Measurements from ENCODE around the gene HTR1A.

HTR1A gene

GRCh38 chr5:63962279-63962678 lies at the start of gene HTR1A:
Gene HTR1A (minus strand): TSS chr5:63962445. CDS start chr5:63961719, 726 bp downstream.
- DNase-seq (ENCODE audit: low read depth in 2 of 3, low spot score in 1 of 3), result no peak

DNA sequence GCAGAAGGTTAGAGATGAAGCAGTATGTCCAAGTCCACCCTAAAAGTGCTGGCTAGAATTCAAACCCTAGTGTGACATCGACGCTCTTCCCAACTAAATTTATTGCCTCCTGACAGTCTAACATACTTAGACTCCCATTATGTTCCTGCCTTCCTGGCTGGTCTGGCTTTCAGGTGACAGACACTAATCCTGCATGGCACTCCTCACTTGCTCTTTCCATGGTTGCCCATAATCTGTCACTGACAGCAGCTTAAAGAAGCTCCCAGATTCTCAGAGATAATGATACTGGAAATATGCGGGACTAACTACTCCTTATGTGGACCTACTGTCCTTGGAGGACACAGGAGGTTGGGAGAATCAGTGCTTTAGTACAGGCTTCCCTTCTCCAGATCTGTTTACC lies 41.7 kb upstream of the HTR1A start:
- no peak for DNase-seq (ENCODE audit: low read depth in 2 of 3, low spot score in 1 of 3)

DNA sequence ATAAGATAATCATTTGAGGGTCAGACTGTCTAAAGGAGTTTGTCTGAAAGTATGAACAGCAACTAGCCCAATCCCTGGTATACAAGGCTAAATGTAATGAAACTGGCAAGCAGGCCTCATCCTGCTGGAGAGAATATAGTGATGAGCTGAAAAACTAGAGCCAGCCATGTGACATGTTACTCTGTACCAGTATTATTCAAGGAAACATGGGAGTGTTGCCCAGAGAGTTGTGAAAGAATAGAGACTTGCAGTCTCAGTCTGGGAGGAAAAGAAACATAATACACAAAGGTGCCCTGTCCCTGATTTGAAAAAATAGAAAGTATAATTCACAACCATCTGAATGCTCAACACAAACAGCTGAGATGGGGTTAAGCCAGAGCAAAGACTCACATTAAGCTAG lies 37.9 kb upstream of the HTR1A start:
- no peak for DNase-seq (ENCODE audit: low read depth in 2 of 3, low spot score in 1 of 3)

GRCh38 chr5:63987053-63987452 lies 24.8 kb upstream of the HTR1A start:
- DNase-seq (ENCODE audit: low read depth in 2 of 3, low spot score in 1 of 3), result no peak

DNA sequence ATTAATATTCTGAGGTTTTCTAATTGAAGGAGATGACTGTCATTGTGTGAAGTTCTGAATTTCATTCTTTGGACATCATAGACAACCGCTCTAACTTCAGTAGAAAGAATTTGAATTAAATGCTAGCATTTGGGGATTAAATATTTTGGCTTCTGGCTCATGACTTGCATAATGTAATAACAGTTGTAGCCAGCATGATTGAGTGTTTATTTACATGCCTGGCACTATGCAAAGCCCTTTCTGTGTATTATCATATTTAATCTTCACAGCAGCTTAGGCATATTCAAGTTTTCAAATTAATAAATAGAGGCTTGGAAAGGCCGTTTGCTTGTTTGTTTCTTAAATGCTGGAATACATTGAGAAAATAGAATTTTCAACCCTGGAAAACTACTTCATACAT lies 19.6 kb upstream of the HTR1A start:
- no peak for DNase-seq (ENCODE audit: low read depth in 2 of 3, low spot score in 1 of 3)

DNA sequence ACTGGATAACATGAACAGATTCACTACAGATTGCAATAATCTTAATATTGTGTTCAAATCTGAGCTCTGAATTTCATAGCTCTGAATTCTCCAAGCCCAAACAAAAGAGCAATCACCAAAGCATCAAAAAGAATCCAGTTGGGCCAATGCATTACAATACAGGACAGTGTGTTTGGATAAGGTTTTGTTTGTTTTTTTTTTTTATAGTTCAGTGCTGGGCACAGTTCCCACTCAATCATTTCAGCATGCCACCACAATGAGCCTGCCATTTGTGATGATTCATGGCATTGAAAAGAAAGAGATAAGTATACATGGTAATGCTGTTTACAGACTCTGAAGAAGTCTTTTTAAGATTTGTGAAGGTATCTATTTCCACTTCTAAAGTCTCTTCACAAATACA lies 1.7 kb upstream of the HTR1A start:
- DNase-seq (ENCODE audit: low read depth in 2 of 3, low spot score in 1 of 3), result no peak

GRCh38 chr5:63963080-63963735 lies 963 bp upstream of the HTR1A start:
- DNase-seq (ENCODE audit: low read depth in 2 of 3, low spot score in 1 of 3), result peak in 1 of 3 donors; percentile 41

DNA sequence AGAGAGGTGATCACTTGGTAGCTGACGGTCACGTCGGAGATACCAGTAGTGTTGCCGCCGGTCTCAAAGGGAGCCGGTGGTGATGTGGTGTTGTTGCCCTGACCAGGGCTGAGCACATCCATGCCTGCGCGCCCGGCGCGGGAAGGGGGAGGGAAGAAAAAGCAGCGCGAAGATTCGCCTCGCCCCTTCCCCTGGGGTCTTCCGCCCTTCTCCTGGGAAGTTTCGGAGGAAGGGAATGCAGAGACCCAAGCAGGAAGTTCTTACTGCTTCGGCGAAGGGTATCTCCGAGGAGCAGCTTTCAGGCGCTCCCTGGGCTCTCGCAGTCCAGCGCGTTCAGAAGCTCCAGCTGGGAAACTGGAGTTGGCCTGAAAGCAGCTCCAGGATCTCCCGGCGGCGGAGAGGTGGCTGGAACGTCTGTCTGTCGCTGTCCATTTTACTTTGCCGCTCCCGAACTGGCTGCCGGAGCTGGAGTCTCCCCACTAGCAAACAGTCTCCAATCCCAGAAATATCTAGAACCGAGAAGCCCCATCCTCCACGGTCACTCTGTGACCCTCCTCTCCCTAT lies 565 bp downstream of the HTR1A start:
- no peak for DNase-seq (ENCODE audit: low read depth in 2 of 3, low spot score in 1 of 3)

DNA sequence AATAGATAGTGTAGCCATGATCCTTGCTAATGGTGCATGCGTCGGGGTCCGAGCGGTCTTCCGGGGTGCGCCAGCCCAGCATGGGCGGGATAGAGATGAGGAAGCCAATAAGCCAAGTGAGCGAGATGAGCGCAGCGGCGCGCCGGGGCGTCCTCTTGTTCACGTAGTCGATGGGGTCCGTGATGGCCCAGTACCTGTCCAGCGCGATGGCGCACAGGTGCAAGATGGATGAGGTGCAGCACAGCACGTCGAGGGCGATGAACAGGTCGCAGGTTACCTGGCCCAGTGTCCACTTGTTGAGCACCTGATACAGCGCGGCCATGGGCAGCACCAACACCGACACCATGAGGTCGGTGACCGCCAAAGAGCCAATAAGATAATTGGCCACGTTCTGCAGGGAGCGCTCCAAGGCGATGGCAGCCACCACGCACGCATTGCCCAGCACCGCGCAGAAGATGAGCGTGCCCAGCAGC lies 1.1 kb downstream of the HTR1A start:
- no peak for DNase-seq (ENCODE audit: low read depth in 2 of 3, low spot score in 1 of 3)

DNA sequence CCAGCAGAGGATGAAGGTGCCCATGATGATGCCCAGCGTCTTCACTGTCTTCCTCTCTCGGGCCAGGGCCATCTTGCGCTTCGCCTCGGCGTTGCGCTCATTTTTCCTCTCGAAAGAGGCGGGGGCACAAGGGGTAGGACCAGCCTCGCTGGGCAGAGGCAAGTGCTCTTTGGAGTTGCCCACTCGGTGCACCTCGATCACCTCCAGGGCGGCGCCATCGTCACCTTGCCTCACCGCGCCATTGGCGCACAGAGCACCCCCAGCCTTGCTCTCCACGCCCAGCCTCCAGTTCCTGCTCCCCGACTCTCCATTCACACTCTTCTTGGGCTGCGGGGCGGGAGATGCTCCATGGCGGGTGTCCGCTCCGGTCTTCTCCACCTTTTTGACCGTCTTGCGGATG lies 1.6 kb downstream of the HTR1A start:
- DNase-seq (ENCODE audit: low read depth in 2 of 3, low spot score in 1 of 3), result no peak

GRCh38 chr5:63959177-63959982 lies 2.9 kb downstream of the HTR1A start:
- DNase-seq (ENCODE audit: low read depth in 2 of 3, low spot score in 1 of 3), result no peak

GRCh38 chr5:63958654-63959053 lies 3.6 kb downstream of the HTR1A start:
- DNase-seq (ENCODE audit: low read depth in 2 of 3, low spot score in 1 of 3), result no peak

DNA sequence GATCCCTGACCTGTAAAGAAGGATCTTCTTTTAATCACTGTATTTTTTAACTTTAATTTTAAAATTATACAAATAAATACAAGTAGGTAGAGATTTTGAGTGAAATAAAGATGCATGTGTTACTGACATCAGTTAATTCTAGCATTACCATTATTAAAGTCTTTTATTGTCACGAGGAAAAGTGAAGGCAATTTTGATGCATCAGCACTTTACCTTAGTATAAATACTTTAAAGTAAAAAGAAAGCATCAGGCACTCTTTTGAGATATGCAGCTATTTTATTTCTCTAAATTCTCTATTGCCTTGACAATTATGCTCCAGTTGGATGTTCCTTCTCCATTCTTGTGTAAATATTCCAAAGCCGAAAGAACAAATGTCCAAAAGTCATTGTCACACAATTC lies 4.6 kb downstream of the HTR1A start:
- no peak for DNase-seq (ENCODE audit: low read depth in 2 of 3, low spot score in 1 of 3)

- DNase-seq (ENCODE audit: low read depth in 2 of 3, low spot score in 1 of 3), result no peak
Measured at GRCh38 chr5:63953217-63953616, 9.0 kb downstream of the HTR1A start.

DNA sequence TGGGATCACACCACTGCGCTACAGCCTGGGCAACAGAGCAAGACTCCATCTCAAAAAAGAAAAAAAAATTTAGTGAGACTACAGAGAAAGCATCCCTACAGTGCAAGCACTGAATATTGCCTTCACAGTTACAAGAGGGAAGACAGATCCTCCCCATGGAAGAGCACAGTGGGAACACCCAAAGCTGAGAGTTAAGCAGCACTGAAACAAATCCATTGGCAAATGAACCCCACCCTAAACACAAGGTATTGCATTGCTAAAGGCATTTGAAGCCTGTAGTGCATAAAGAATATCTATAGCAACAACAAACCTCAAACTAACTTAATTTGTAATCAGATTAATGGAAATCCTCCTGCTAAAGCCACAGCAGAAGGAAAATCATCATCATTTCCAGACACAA lies 27.1 kb downstream of the HTR1A start:
- DNase-seq (ENCODE audit: low read depth in 2 of 3, low spot score in 1 of 3), result no peak

DNA sequence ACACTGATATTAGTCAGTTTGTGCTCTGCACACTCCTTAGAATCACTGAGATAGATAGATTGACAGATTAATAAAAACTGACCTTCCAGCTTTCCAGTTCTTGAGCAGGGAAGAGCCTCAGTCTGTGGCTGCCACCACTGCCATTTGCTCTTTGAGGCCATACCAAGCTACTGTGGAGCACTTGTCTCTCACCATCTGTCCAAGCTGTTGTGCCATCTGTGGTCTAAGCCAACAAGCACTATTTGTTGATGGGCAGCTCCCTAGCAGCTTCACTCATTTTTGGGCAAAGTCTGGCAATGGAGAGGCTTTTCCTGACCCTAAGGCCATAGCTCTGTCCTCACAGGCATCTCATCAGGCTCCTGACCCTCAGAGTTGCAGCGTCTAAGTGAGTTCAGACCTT lies 30.4 kb downstream of the HTR1A start:
- DNase-seq (ENCODE audit: low read depth in 2 of 3, low spot score in 1 of 3), result no peak

DNA sequence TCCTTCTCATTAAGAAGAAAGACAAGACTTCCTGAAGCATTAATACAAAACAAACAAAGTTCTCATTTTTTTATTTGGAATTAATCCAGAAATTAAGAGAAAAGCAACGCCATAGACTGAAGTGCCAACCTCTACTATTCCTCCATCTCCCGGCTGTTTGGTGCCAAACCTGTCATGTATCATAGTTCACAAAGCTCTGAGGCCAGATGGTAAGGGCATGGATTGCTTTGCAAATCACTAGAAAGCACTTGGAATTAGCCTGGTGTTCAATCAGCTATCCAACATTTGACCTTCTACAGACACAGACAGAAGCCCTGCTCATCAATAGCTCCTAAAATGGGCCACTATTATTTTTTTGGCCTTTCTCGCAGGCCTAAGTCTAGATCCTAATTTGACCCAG lies 33.8 kb downstream of the HTR1A start:
- DNase-seq (ENCODE audit: low read depth in 2 of 3, low spot score in 1 of 3), result no peak

DNA sequence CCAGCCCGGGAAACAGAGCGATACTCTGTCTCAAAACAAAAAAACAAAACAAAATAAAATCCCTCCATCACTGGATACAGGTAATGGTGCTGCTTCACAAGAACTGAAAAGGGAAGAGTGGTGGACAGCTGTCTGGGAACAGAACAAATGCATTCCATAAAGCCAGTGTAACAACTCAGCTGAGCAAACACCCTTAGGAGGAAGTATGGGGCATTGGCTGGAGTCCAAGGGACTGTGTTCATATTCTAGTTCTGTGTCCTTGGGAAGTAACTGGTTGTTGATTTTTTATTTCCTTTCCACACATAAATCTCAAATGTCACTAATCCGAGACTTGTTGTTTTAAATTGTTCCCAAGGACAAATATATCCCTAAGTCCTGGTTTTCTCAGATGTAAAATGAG lies 38.3 kb downstream of the HTR1A start:
- DNase-seq (ENCODE audit: low read depth in 2 of 3, low spot score in 1 of 3), result no peak

GRCh38 chr5:63919763-63920478 lies 42.3 kb downstream of the HTR1A start:
- no peak for DNase-seq (ENCODE audit: low read depth in 2 of 3, low spot score in 1 of 3)

DNA sequence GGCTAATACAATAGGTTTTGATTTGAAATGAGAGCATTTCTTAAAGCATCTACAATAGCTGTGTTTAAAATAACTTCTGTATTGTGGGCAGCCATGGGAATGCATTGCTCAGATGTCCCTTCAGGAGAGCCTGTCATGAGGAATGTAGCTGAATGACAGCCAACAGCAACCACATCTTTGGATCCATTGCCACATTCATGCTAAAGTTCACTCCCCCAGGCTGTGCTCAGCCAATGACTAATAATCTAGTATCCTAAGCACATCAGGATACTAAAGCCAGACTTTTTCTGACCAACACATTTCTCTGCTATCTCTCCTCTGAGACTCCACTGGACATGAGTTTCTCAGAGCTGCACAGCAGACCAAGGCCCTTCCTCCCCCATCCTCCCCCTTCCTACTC lies 45.5 kb downstream of the HTR1A start:
- DNase-seq (ENCODE audit: low read depth in 2 of 3, low spot score in 1 of 3), result no peak

GRCh38 chr5:63911871-63912270 lies 50.4 kb downstream of the HTR1A start:
- no peak for DNase-seq (ENCODE audit: low read depth in 2 of 3, low spot score in 1 of 3)
